ENCODE measurements around the gene NCAPG2. TPM values are rescaled to one million over a fixed set of nuclear protein-coding genes. Genes with fewer than 3 reads are reported as not detected.

NCAPG2 gene
- total RNA-seq, 2 donors from 2014 or later: 129 to 134 TPM

DNA sequence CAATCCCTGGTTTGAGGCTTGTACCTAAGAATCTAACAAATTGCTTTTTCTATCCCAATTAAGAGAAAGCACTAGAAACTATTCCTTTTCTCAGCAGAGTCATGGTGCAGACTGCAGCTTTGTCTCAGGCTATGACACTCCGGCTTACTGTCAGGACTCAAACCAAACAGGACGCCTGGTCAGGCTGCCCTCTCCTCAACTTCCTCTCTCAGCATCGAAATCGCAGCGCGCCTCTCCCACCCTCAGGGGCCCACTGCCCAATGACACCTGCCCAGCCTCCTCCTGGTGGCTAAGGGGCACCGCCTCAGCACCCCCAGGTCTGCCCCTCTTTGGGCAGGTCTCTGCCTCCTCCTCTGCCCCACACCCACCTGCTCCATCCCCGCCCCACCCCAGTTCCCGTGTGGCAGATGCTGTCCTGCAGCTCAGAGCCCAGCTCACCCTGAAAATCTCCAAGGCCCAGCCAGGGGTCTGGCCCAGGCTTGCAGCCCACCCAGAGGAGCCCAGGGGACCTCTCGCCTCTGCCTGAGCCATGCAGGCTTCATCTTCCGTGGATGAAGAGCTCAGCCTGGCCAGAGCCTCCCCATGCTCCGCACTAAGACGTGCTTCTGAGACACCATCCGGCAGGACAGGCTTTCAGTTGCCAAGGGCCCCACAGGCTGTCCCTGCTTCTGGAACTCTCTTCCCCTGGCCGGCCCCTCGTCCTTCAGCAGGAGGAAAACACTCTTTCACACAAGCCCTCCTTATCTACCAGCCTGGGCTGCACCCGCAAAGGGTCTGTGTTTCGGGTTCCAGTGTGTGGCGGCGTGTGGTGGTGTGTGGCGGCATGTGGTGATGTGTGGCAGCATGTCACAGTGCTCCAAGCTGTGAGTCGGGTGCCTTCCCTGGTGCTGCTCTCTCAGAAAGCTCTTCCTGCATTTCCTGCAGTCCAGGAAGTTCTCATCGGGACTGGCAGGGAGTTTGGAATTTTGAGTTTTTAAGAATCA, 100.5 kb downstream of the NCAPG2 start:
- Mint-ChIP-seq H3K4me3 (no peak overlapping the region), H3K4me1 (ENCODE audit: low read depth) (peaks cover 19% of the 10 kb centered on the region), H3K27me3 (ENCODE audit: low read depth) (no peaks in the 10 kb centered on the region), H3K9me3 (no peaks in the 10 kb centered on the region), H3K27ac (no peak overlapping the region), H3K36me3 (ENCODE audit: insufficient read depth in 2 of 2) (peaks cover 4 to 8% of the 10 kb centered on the region in 2 donors)
- DNase-seq (no peak), ATAC-seq (replicated peaks in 1 of 2) (peak in 1 of 2 donors; percentile 23)

DNA sequence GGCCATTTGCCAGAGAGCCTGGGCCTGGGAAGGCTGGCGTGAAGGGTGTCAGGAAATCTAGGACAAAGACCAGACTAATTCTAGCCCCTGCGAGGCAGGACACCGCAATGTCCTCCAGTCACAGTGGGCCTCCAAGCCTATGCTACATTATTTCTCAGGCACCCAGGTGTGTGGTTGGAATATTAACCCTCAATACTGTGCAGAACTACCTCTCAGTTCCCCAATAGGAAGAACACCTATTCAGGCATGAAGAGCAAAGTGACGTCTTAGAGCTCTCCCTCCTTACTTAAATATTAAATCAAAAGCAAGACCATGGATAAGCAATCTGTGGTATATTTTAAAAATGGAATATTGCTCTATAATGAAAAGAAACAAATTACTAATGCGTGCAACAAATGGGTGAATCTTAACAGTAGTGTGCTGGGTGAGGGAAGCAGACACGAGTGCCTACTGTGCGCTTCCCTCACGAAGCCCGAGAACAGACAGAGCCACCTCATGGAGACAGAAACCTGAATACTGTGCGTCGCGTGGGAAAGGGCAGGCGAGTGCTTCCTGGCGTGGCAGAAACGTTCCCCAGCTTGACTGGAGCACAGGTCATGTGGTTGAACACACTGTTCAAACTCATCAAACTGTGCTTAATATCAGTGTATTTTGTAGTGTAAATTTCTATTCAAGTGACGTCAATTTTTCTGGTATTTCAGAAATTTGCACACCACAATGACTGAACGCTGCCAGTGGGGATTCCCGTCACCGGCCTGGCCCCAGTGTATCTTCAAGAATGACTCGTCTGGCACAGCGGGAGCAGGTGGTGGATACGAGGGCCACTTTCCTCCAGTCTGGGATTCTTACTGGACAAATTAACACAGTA, 101.5 kb downstream of the NCAPG2 start:
- Mint-ChIP-seq H3K9me3 (no peaks in the 10 kb centered on the region), H3K36me3 (ENCODE audit: insufficient read depth in 2 of 2) (peaks cover 4 to 6% of the 10 kb centered on the region in 2 donors), H3K27ac (no peak overlapping the region), H3K4me3 (no peak overlapping the region), H3K4me1 (ENCODE audit: low read depth) (peaks cover 19% of the 10 kb centered on the region), H3K27me3 (ENCODE audit: low read depth) (no peaks in the 10 kb centered on the region)
- peak in 1 of 2 donors; percentile 19 for DNase-seq
- peak in 1 of 2 donors; percentile 81 for ATAC-seq (replicated peaks in 1 of 2)

DNA sequence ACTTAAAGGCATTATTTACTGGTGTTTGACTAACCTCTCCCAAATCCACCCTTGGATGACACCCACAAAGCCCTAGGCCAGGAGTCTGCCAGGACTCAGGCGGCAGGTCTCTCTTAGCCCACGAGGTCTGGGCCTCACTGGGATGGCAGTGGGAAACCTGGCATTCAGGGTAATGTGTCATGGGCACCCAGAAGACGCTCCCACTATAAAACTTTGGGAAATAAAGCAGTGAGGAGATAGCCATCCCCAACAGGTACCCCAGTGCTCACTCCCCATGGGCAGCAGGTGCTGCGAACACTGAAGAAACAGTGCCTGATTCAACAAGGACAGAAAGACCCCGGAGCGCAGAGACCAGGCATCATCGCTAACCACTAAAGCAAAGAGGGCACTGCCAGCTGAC, 102.6 kb downstream of the NCAPG2 start:
- no peaks in the 10 kb centered on the region for H3K27me3 Mint-ChIP-seq (ENCODE audit: low read depth)
- peaks cover 4 to 5% of the 10 kb centered on the region in 2 donors for H3K36me3 Mint-ChIP-seq (ENCODE audit: insufficient read depth in 2 of 2)
- H3K9me3 Mint-ChIP-seq: no peaks in the 10 kb centered on the region
- no peak overlapping the region for H3K27ac Mint-ChIP-seq
- peaks cover 19% of the 10 kb centered on the region for H3K4me1 Mint-ChIP-seq (ENCODE audit: low read depth)
- no peak overlapping the region for H3K4me3 Mint-ChIP-seq
- DNase-seq (no peak), ATAC-seq (replicated peaks in 1 of 2) (no peak)

DNA sequence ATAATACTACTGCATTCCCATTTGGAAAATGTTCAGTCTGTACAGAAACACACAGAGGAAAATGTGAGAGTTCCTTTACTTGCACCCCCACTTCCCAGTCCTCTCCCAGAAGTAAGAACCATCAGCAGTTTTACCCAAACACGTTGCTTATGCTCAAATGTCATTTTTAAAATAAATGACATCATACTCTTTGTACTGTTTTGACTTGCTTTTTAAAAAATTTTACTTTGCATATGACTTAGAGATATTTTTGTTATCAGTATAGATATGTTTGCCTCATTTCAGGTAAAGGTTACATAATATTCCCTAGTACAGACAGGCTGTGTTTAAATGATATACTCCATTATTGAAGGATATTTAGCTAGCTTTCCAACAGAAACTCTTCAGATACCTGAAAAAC, 103.5 kb downstream of the NCAPG2 start:
- Mint-ChIP-seq H3K9me3 (no peaks in the 10 kb centered on the region), H3K4me1 (ENCODE audit: low read depth) (peaks cover 19% of the 10 kb centered on the region), H3K27ac (peak overlapping the region; percentile 12), H3K4me3 (no peak overlapping the region), H3K27me3 (ENCODE audit: low read depth) (no peaks in the 10 kb centered on the region), H3K36me3 (ENCODE audit: insufficient read depth in 2 of 2) (peaks cover 0 to 2% of the 10 kb centered on the region in 2 donors)
- DNase-seq: no peak
- ATAC-seq (replicated peaks in 1 of 2): peak in 1 of 2 donors; percentile 30

DNA sequence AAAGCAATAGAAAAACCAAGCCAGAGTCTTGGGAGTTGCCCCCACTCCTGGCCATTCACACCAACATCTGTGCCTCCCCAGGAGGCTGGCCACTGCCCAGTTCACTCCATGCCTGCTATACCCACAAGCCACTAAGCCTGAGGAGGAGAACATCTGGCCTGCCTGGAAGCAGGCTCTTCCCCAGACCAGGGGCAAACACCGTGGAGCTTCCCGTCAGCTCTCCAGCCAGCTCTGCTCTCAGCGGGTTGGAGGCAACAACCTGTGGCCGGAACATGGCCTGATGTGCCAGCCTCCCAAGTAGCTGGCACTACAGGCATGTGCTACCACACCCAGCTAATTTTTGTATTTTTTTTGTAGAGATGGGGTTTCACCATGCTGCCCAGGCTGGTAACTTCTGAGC, 107.9 kb downstream of the NCAPG2 start:
- H3K9me3 Mint-ChIP-seq: peaks cover 3 to 4% of the 10 kb centered on the region in 2 donors
- no peaks in the 10 kb centered on the region for H3K27me3 Mint-ChIP-seq (ENCODE audit: low read depth)
- H3K4me3 Mint-ChIP-seq: no peak overlapping the region
- no peak for ATAC-seq (replicated peaks in 1 of 2)
- peaks cover 0 to 3% of the 10 kb centered on the region in 2 donors for H3K36me3 Mint-ChIP-seq (ENCODE audit: insufficient read depth in 2 of 2)
- no peak for DNase-seq
- H3K27ac Mint-ChIP-seq: no peak overlapping the region
- H3K4me1 Mint-ChIP-seq (ENCODE audit: low read depth): peaks cover 4% of the 10 kb centered on the region

DNA sequence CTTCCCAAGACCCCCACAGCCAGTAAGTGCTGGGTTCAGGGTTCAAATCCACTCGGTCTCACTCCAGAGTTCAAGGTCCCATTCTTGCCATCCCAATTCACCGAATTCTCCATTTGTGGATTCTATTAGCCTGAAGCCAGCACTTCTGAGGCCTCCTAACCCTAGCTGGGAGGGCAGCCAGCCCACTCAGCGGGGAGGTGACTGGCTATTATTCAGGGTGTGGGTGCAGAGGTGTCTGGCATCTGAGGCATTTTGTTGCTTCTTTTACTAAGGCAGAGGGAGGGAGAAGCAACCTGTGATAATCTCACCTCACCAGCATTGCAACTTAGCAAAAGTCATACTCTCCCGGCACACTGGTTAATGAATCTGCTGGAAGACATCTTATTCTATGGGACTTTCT, 108.3 kb downstream of the NCAPG2 start:
- Mint-ChIP-seq H3K27ac (no peak overlapping the region), H3K36me3 (ENCODE audit: insufficient read depth in 2 of 2) (peaks cover 0 to 3% of the 10 kb centered on the region in 2 donors), H3K4me1 (ENCODE audit: low read depth) (no peaks in the 10 kb centered on the region), H3K27me3 (ENCODE audit: low read depth) (no peaks in the 10 kb centered on the region), H3K4me3 (no peak overlapping the region), H3K9me3 (peaks cover 3 to 4% of the 10 kb centered on the region in 2 donors)
- no peak for DNase-seq
- ATAC-seq (replicated peaks in 1 of 2): no peak

DNA sequence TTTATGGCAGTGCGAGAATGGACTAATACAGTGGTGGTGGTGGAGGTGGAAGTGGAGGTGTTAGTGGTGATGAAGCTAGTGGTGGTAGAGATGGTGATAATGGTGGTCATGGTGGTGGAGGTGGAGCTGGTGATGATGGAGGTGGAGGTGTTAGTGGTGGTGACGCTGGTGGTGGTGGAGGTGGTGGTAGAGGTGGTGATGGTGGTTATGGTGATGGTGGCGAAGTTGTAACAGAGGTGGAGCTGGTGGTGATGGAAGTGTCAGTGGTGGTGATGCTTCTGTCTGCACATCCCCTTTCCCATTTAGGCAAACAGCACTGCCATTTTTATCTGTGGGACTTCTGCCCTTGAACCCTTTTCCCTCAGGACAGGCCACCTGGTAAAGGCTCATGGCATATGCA, 109.5 kb downstream of the NCAPG2 start:
- H3K27me3 Mint-ChIP-seq (ENCODE audit: low read depth): peaks cover 4% of the 10 kb centered on the region
- no peak overlapping the region for H3K27ac Mint-ChIP-seq
- H3K9me3 Mint-ChIP-seq: peaks cover 3 to 6% of the 10 kb centered on the region in 2 donors
- ATAC-seq (replicated peaks in 1 of 2) (peak; percentile 47 to 64), DNase-seq (no peak)
- H3K4me3 Mint-ChIP-seq: no peak overlapping the region
- peaks cover 0 to 3% of the 10 kb centered on the region in 2 donors for H3K36me3 Mint-ChIP-seq (ENCODE audit: insufficient read depth in 2 of 2)
- no peaks in the 10 kb centered on the region for H3K4me1 Mint-ChIP-seq (ENCODE audit: low read depth)

DNA sequence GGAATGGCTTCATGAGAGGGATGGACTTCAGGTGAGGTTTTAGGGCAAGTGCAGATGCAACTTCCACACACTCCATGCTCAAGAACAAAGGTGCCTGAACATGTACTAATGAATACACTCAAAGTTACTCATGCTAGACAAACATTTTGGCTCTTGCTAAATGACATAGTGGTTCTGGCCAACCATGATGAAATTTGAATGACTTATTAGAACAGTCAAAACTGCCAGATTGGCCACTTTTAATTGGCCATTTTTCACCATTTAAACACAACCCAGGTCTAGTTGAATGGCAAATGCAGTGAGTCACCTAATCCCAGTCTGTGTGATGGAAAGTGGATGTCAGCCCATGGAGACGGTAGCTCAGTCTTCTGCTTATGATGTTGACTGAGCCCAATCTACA, 112.1 kb downstream of the NCAPG2 start:
- Mint-ChIP-seq H3K4me3 (no peak overlapping the region), H3K4me1 (ENCODE audit: low read depth) (no peaks in the 10 kb centered on the region), H3K27ac (no peak overlapping the region), H3K27me3 (ENCODE audit: low read depth) (peaks cover 21% of the 10 kb centered on the region), H3K36me3 (ENCODE audit: insufficient read depth in 2 of 2) (peaks cover 0 to 3% of the 10 kb centered on the region in 2 donors), H3K9me3 (peaks cover 3 to 6% of the 10 kb centered on the region in 2 donors)
- DNase-seq (no peak), ATAC-seq (replicated peaks in 1 of 2) (peak in 1 of 2 donors; percentile 16)

DNA sequence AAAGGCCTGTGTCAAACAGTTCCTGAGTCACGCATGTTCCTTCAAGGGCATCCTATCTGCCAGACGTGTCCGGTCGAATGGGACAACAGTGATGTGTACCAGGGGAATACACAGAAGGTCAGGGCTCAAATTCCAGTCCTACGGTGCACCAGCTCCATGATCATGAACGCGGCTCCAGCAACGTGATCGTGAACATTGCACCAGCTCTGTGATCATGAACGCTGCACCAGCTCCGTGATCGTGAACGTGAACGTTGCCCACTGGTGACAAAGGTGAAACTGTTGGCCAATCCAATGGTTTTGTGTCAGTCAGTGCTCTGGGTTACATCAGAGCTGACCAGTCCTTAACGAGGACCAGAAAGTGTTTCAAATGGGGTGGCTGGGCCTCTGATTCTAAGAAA, 112.7 kb downstream of the NCAPG2 start:
- Mint-ChIP-seq H3K27ac (no peak overlapping the region), H3K9me3 (peaks cover 3 to 6% of the 10 kb centered on the region in 2 donors), H3K36me3 (ENCODE audit: insufficient read depth in 2 of 2) (peaks cover 0 to 3% of the 10 kb centered on the region in 2 donors), H3K4me1 (ENCODE audit: low read depth) (no peaks in the 10 kb centered on the region), H3K4me3 (no peak overlapping the region), H3K27me3 (ENCODE audit: low read depth) (peaks cover 21% of the 10 kb centered on the region)
- DNase-seq (no peak), ATAC-seq (replicated peaks in 1 of 2) (no peak)

DNA sequence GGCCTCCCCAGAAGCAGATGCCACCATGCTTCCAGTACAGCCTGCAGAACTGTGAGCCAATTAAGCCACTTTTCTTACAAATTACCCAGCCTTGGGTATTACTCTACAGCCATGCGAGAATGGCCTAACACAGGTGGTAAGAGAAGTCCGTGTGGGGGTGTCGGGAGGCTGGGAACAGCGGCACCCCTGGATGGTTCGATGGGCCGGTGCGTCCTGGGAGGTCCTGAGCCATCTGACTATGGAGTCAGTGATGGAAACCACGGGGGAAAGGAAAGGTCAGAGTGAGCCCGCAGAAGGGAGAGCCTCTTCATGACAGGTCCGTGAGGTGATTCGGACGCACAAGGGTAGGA, 114.4 kb downstream of the NCAPG2 start:
- Mint-ChIP-seq H3K4me1 (ENCODE audit: low read depth) (peaks cover 5% of the 10 kb centered on the region), H3K36me3 (ENCODE audit: insufficient read depth in 2 of 2) (peaks cover 0 to 5% of the 10 kb centered on the region in 2 donors), H3K27ac (no peak overlapping the region), H3K9me3 (peaks cover 3 to 6% of the 10 kb centered on the region in 2 donors), H3K4me3 (no peak overlapping the region), H3K27me3 (ENCODE audit: low read depth) (peaks cover 34% of the 10 kb centered on the region)
- ATAC-seq (replicated peaks in 1 of 2) (no peak), DNase-seq (no peak)

DNA sequence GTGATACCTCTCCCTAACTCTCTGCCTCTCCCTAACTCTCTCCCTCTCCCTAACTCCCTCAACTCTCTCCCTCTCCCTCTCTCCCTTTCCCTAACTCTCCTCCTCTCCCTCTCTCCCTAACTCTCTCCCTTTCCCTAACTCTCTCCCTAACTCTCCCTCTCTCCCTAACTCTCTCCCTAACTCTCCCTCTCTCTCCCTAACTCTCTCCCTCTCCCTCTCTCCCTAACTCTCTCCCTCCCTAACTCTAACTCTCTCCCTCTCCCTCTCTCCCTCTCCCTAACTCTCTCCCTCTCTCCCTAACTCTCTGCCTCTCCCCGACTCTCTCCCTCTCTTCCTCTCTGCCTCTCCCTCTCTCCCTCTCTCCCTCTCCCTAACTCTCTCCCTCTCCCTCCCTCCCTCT, 115.0 kb downstream of the NCAPG2 start:
- peaks cover 3 to 6% of the 10 kb centered on the region in 2 donors for H3K9me3 Mint-ChIP-seq
- ATAC-seq (replicated peaks in 1 of 2): no peak
- peaks cover 0 to 5% of the 10 kb centered on the region in 2 donors for H3K36me3 Mint-ChIP-seq (ENCODE audit: insufficient read depth in 2 of 2)
- H3K27ac Mint-ChIP-seq: no peak overlapping the region
- peaks cover 37% of the 10 kb centered on the region for H3K27me3 Mint-ChIP-seq (ENCODE audit: low read depth)
- no peak for DNase-seq
- no peak overlapping the region for H3K4me3 Mint-ChIP-seq
- peaks cover 5% of the 10 kb centered on the region for H3K4me1 Mint-ChIP-seq (ENCODE audit: low read depth)

DNA sequence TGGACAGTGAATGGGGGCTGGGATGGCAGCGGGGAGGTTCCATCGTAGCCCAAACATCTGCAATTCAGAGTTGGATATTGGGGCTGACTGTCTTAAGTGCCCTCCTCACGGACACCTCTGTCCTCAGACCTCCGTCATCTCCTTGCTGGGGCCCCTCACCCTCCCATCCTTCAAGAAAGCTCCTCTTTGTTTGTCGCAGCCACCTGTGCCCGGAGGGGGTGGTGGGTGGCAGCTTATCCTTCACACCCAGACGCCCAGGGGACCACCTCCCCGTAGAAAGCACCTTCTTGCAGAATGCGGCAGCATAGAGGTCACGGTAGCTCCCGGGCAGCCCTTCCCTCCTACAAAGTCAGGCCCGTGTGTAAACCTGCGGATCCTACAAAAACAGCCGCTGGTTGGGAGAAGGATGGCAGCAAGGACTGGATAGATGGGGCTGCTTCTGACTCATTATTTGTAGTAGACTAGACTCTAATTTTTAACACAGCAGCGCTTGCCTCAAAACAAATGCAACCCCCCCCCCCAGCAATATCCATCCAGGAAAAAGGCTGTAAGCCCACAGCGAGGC, 115.6 kb downstream of the NCAPG2 start:
- peaks cover 5% of the 10 kb centered on the region for H3K4me1 Mint-ChIP-seq (ENCODE audit: low read depth)
- H3K4me3 Mint-ChIP-seq: peak overlapping the region; percentile 62 to 71
- H3K27ac Mint-ChIP-seq: no peak overlapping the region
- H3K27me3 Mint-ChIP-seq (ENCODE audit: low read depth): peaks cover 44% of the 10 kb centered on the region
- H3K36me3 Mint-ChIP-seq (ENCODE audit: insufficient read depth in 2 of 2): peaks cover 0 to 5% of the 10 kb centered on the region in 2 donors
- peaks cover 3 to 6% of the 10 kb centered on the region in 2 donors for H3K9me3 Mint-ChIP-seq
- ATAC-seq (replicated peaks in 1 of 2): no peak
- no peak for DNase-seq
